ENCODE data around the gene PCK2. TPM values are rescaled to one million over a fixed set of nuclear protein-coding genes. Genes with fewer than 3 reads are reported as not detected.

Gene PCK2
- total and polyA plus RNA-seq, 2 of the 13 experiments (the other 11 are each of a cell fraction or from before 2014, with no cell fraction given) = 129 to 272 TPM

GRCh38 chr14:24135584-24135833, 41.4 kb downstream of the PCK2 start:
- peak overlapping the region; percentile 66 for H3K27ac ChIP-seq (ENCODE audit: extremely low read length, insufficient read depth, low read length)
- ChIA-PET POLR2A (interaction anchor here (0.8 to 22.7 kb wide), 37 partner anchors 9 to 1158 kb away, joined by 3 to 977 read pairs (median 5); partner anchors contain the start of genes ACIN1, C14orf119, CARMIL3 and CHMP4A), CTCF (ENCODE audit: low intra/inter-chr PET ratio, low total read pairs) (interaction anchor here (1.0 to 2.1 kb wide), 2 partner anchors 21 to 25 kb away, joined by 3 to 6 read pairs; partner anchors contain the start of genes DCAF11, IRF9 and NRL)
- peak overlapping the region; percentile 94 for H3K9ac ChIP-seq (ENCODE audit: insufficient read depth, low read depth, low read length)
- peak overlapping the region; percentile 100 for H3K4me2 ChIP-seq (ENCODE audit: low read depth, low read length)
- peak overlapping the region; percentile 91 to 98 (median 93) for H3K4me3 ChIP-seq (replicated peaks in 1 of 3; ENCODE audit: insufficient read depth in 1 of 3, low read depth in 2 of 3, low read length in 3 of 3)
- H3K4me1 ChIP-seq (ENCODE audit: insufficient read depth, low read length) = peaks cover 69% of the 10 kb centered on the region
- intact Hi-C loops (cut with micrococcal nuclease; ENCODE audit: unreplicated experiment) (no loop called here), in situ Hi-C loops (cut with HindIII; ENCODE audit: extremely low pct_ligation_motif_present, low pct_unique_long_range_greater_than_20kb) (loop anchor here (25.0 kb wide), 1 partner anchor 823 kb away; the partner anchor contains the start of genes BCL2L2, PABPN1 and PPP1R3E)
- ATAC-seq (no peak), FAIRE-seq (no peak), DNase-seq (ENCODE audit: low spot score) (no peak)
- H3K79me2 ChIP-seq (ENCODE audit: insufficient read depth, low read length) = peaks cover 37% of the 10 kb centered on the region
- peaks cover 17 to 25% of the 10 kb centered on the region in 2 experiments for H3K36me3 ChIP-seq (replicated peaks in 1 of 2; ENCODE audit: control insufficient read depth in 1 of 2, insufficient read depth in 2 of 2, low read length in 2 of 2)
- no peaks in the 10 kb centered on the region; a peak in 1 of 5 replicates for H3K27me3 ChIP-seq (ENCODE audit: control insufficient read depth in 1 of 2, insufficient read depth in 2 of 2, low read length in 2 of 2)
- no TSS peak for BruUV-seq (replicated peaks)
- peak overlapping the region; percentile 62 for H2AFZ ChIP-seq (ENCODE audit: low read length)
- H3K9me3 ChIP-seq (ENCODE audit: low read length) = no peaks in the 10 kb centered on the region
- under 1% methylated on average over 9 of the region's 9 CpGs for WGBS (ENCODE audit: low lambda C conversion rate)
- H4K20me1 ChIP-seq (ENCODE audit: insufficient read depth, low read length) = peaks cover 11% of the 10 kb centered on the region
- TF ChIP-seq SMAD1 (CRISPR knock-in tag; IDR thresholded peaks at IDR 0.05; ENCODE audit: borderline replicate concordance, low read depth) (no peak), HMG20A (CRISPR knock-in tag; IDR thresholded peaks at IDR 0.05; ENCODE audit: borderline replicate concordance) (no peak), ZNF557 (CRISPR knock-in tag; IDR thresholded peaks at IDR 0.05) (no peak), ZNF10 (CRISPR knock-in tag; IDR thresholded peaks at IDR 0.05; ENCODE audit: borderline replicate concordance, low read depth) (no peak), NFATC3 (CRISPR knock-in tag; IDR thresholded peaks at IDR 0.05) (peak; percentile 75; the same call in 1 of the 2 replicates), HNRNPK (IDR thresholded peaks at IDR 0.05; ENCODE audit: low read depth, low read length, poor library complexity, severe bottlenecking) (no peak), ZNF761 (CRISPR knock-in tag; conservative IDR thresholded peaks at IDR 0.05) (no peak), ZNF839 (CRISPR knock-in tag; IDR thresholded peaks at IDR 0.05; ENCODE audit: borderline replicate concordance) (0 out of 2 replicates have a peak, but pooled peaks have one; percentile 15), MBD4 (IDR thresholded peaks at IDR 0.05; ENCODE audit: borderline replicate concordance, low read length) (no peak), IKZF5 (CRISPR knock-in tag; IDR thresholded peaks at IDR 0.05) (no peak), KAT7 (CRISPR knock-in tag; IDR thresholded peaks at IDR 0.05; ENCODE audit: borderline replicate concordance) (no peak), BHLHE40 (IDR thresholded peaks at IDR 0.05; ENCODE audit: low read length) (no peak), NBN (conservative IDR thresholded peaks at IDR 0.05) (no peak), U2AF2 (IDR thresholded peaks at IDR 0.05; ENCODE audit: low read depth, low read length) (no peak), ZBTB39 (CRISPR knock-in tag; IDR thresholded peaks at IDR 0.05) (no peak), ZNF710 (CRISPR knock-in tag; IDR thresholded peaks at IDR 0.05; ENCODE audit: borderline replicate concordance) (no peak), SIX1 (CRISPR knock-in tag; IDR thresholded peaks at IDR 0.05; ENCODE audit: borderline replicate concordance) (0 out of 2 replicates have a peak, but pooled peaks have one; percentile 1), ARNT2 (CRISPR knock-in tag; IDR thresholded peaks at IDR 0.05; ENCODE audit: low read depth) (no peak), HMG20B (CRISPR knock-in tag; conservative IDR thresholded peaks at IDR 0.05) (no peak), TFE3 (CRISPR knock-in tag; IDR thresholded peaks at IDR 0.05) (no peak; the same call in 1 of the 2 replicates)
